Ovary (tissue), 3 donors: Measurements from ENCODE around the gene SLC35A1.

ENCODE experiments used
- POLR2A ChIP-seq: fragments of 450-650 bp; IDR thresholded peaks from one replicate; pipeline ENCODE4 v1.6.1; 2017; ENCODE audit warnings: antibody characterized with exemption, mild to moderate bottlenecking, moderate library complexity
- TF ChIP-seq, protein P1 (sequence below), 3 donors: fragments of 450-650 bp in 2 of 3; fragments of 200-600 bp in 1 of 3; IDR thresholded peaks; one replicate each; pipeline versions ENCODE4 v1.5.1 to v1.8.0; 2016 to 2022; ENCODE audit warnings: antibody characterized with exemption in 3 of 3, mild to moderate bottlenecking in 1 of 3
- donor health status: DM: no; HTN: no; CAD: no.

DNA sequence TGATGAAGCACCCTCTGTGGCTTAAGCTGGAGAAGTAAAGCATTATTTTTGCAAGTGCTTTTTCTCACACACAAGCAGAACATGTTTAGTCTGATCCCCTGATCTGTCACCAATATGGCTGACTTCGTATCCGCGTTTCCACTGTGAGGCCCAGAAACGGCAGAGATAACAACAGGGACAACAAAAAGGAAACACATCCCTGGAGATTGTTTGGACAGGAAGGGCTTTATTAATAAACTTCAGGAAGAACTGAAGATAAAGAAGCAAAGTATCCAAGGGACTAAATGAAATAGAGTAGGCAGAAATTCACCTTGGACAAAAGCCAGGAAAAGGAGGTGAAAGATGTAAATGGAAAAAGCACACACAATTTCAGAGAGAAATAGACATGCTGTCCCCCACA, 67.8 kb downstream of the SLC35A1 start:
- TF ChIP-seq, protein P1, sequence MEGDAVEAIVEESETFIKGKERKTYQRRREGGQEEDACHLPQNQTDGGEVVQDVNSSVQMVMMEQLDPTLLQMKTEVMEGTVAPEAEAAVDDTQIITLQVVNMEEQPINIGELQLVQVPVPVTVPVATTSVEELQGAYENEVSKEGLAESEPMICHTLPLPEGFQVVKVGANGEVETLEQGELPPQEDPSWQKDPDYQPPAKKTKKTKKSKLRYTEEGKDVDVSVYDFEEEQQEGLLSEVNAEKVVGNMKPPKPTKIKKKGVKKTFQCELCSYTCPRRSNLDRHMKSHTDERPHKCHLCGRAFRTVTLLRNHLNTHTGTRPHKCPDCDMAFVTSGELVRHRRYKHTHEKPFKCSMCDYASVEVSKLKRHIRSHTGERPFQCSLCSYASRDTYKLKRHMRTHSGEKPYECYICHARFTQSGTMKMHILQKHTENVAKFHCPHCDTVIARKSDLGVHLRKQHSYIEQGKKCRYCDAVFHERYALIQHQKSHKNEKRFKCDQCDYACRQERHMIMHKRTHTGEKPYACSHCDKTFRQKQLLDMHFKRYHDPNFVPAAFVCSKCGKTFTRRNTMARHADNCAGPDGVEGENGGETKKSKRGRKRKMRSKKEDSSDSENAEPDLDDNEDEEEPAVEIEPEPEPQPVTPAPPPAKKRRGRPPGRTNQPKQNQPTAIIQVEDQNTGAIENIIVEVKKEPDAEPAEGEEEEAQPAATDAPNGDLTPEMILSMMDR (IDR thresholded peaks at IDR 0.05), result no peak
- TF ChIP-seq POLR2A, result no peak
